SK-N-SH (cell line): Measurements from ENCODE around the gene LXN. TPM values are rescaled to one million over a fixed set of nuclear protein-coding genes. Genes with fewer than 3 reads are reported as not detected.

ENCODE experiments used
- CTCF ChIA-PET: fragments of 300-600, 350-600 bp; formaldehyde crosslinking; extraction: SDS; loops from one replicate; lab custom pipeline; 2021; lab: Yijun Ruan, JAX
- POLR2A ChIA-PET: fragments of 350-600 bp; sonication (Branson Sonifier 250); formaldehyde crosslinking; extraction: SDS; loops from one replicate; lab custom pipeline; 2020; ENCODE audit warnings: antibody characterized with exemption, inconsistent platforms; lab: Yijun Ruan, JAX
- DNase-seq: peaks from one replicate; pipeline ENCODE4 v3.0.0; 2012
- H2AFZ ChIP-seq: fragments of 200-600 bp; sonication (generic); 2 replicates; pipeline ENCODE4 v1.8.1; 2016; ENCODE audit warnings: antibody characterized with exemption, mild to moderate bottlenecking, low read depth
- H3F3A ChIP-seq: fragments of 200-600 bp; sonication (generic); replicated peaks from 2 replicates; pipeline ENCODE3; 2016; ENCODE audit warnings: antibody characterized with exemption, mild to moderate bottlenecking; ENCODE audit not compliant: insufficient read depth
- H3K27ac ChIP-seq, 2 experiments: fragments of 200-500 bp in 1 of 2; fragments of 200-600 bp in 1 of 2; sonication (Bioruptor generic) in 1 of 2; sonication (generic), shearing (Covaris generic) in 1 of 2; 2 replicates each; pipeline versions ENCODE4 v1.5.1 to v1.6.1; 2014 to 2016; ENCODE audit warnings: low read depth in 2 of 2, inconsistent platforms in 1 of 2, low read length in 1 of 2, mild to moderate bottlenecking in 1 of 2, mixed read lengths in 1 of 2
- H3K27me3 ChIP-seq: fragments of 200-600 bp; sonication (generic), shearing (Covaris generic); 2 replicates; pipeline ENCODE4 v1.6.1; 2016; ENCODE audit warnings: mixed run types; ENCODE audit not compliant: insufficient read depth
- H3K36me3 ChIP-seq, 2 experiments: fragments of 200-500 bp in 1 of 2; fragments of 200-600 bp in 1 of 2; sonication (Bioruptor generic) in 1 of 2; sonication (generic) in 1 of 2; replicated peaks in 1 of 2; 2 replicates each; pipeline versions ENCODE3 to v1.5.1; 2014 to 2016; ENCODE audit warnings: low read length in 1 of 2, mild to moderate bottlenecking in 1 of 2; ENCODE audit not compliant: insufficient read depth in 2 of 2, control insufficient read depth in 1 of 2
- H3K4me1 ChIP-seq, 2 experiments: fragments of 200-500 bp in 1 of 2; fragments of 200-600 bp in 1 of 2; sonication (Bioruptor generic) in 1 of 2; sonication (generic), shearing (Covaris generic) in 1 of 2; 2 replicates each; pipeline versions ENCODE4 v1.5.1 to v1.6.1; 2014 to 2016; ENCODE audit warnings: low read depth in 1 of 2, low read length in 1 of 2, mixed run types in 1 of 2; ENCODE audit not compliant: insufficient read depth in 2 of 2, control insufficient read depth in 1 of 2
- H3K4me2 ChIP-seq: fragments of 200-600 bp; sonication (generic), shearing (Covaris generic); 2 replicates; pipeline ENCODE4 v1.6.1; 2017; ENCODE audit warnings: mixed run types
- H3K4me3 ChIP-seq, 2 experiments: fragments of 200-500 bp in 1 of 2; fragments of 200-600 bp in 1 of 2; sonication (Bioruptor generic) in 1 of 2; sonication (generic), shearing (Covaris generic) in 1 of 2; 2 replicates each; pipeline versions ENCODE4 v1.5.1 to v1.8.1; 2014 to 2016; ENCODE audit warnings: low read depth in 2 of 2, inconsistent platforms in 1 of 2, low read length in 1 of 2, mild to moderate bottlenecking in 1 of 2, mixed read lengths in 1 of 2, moderate library complexity in 1 of 2
- H3K79me2 ChIP-seq: fragments of 200-600 bp; sonication (generic); 2 replicates; pipeline ENCODE4 v1.8.1; 2017; ENCODE audit warnings: mild to moderate bottlenecking; ENCODE audit not compliant: insufficient read depth
- H3K9ac ChIP-seq: fragments of 200-600 bp; sonication (generic); 2 replicates; pipeline ENCODE4 v1.6.1; 2017; ENCODE audit warnings: mixed run types
- H3K9me2 ChIP-seq: fragments of 200-600 bp; sonication (generic); 2 replicates; pipeline ENCODE4 v1.6.1; 2017; ENCODE audit warnings: mixed run types
- H3K9me3 ChIP-seq: fragments of 200-600 bp; sonication (generic); 2 replicates; pipeline ENCODE4 v1.6.1; 2017; ENCODE audit warnings: mixed run types, mild to moderate bottlenecking, moderate library complexity
- H4K20me1 ChIP-seq: fragments of 200-600 bp; sonication (generic); 2 replicates; pipeline ENCODE4 v1.6.1; 2017; ENCODE audit warnings: mild to moderate bottlenecking, mixed run types; ENCODE audit not compliant: insufficient read depth
- ELF1 ChIP-seq: IDR thresholded peaks from 2 replicates; pipeline ENCODE4 v1.4.0; 2012
- EP300 ChIP-seq, 2 experiments: IDR thresholded peaks; 2 replicates each; pipeline versions ENCODE4 v1.4.0 to v1.6.1; 2012; ENCODE audit warnings: borderline replicate concordance in 1 of 2, low read depth in 1 of 2, low read length in 1 of 2
- EZH2phosphoT487 ChIP-seq: fragments of 200-600 bp; sonication (generic); IDR thresholded peaks from 2 replicates; pipeline ENCODE4 v1.6.1; 2017; ENCODE audit warnings: low read depth, mixed run types, mild to moderate bottlenecking, antibody characterized with exemption, moderate library complexity, borderline replicate concordance
- FOSL2 ChIP-seq: IDR thresholded peaks from 2 replicates; pipeline ENCODE4 v1.4.0; 2012; ENCODE audit warnings: low read depth, mild to moderate bottlenecking, moderate library complexity, borderline replicate concordance
- FOXJ3 ChIP-seq: sonication (generic); formaldehyde crosslinking; IDR thresholded peaks from 2 replicates; pipeline ENCODE4 v1.5.1; 2020; ENCODE audit warnings: mild to moderate bottlenecking, missing genetic modification reagents
- FOXM1 ChIP-seq: IDR thresholded peaks from 2 replicates; pipeline ENCODE4 v1.4.0; 2012; ENCODE audit warnings: low read depth, mild to moderate bottlenecking
- GABPA ChIP-seq: IDR thresholded peaks from 2 replicates; pipeline ENCODE4 v1.4.0; 2012; ENCODE audit warnings: low read depth, mild to moderate bottlenecking
- GATA2 ChIP-seq: sonication (generic); formaldehyde crosslinking; IDR thresholded peaks from 2 replicates; pipeline ENCODE4 v1.5.0; 2020; ENCODE audit warnings: mild to moderate bottlenecking, missing genetic modification reagents
- MEF2A ChIP-seq: IDR thresholded peaks from 2 replicates; pipeline ENCODE4 v1.4.0; 2012; ENCODE audit warnings: low read depth, borderline replicate concordance
- MXI1 ChIP-seq: IDR thresholded peaks from 2 replicates; pipeline ENCODE4 v1.6.1; 2012; ENCODE audit warnings: mild to moderate bottlenecking, low read depth, low read length, improper control_type of control experiment
- NFIC ChIP-seq: IDR thresholded peaks from 2 replicates; pipeline ENCODE4 v1.4.0; 2012; ENCODE audit warnings: borderline replicate concordance
- NRF1 ChIP-seq: IDR thresholded peaks from 2 replicates; pipeline ENCODE4 v1.6.1; 2012; ENCODE audit warnings: low read depth, mild to moderate bottlenecking, low read length
- RAD21 ChIP-seq: IDR thresholded peaks from 2 replicates; pipeline ENCODE4 v1.6.1; 2012; ENCODE audit warnings: mild to moderate bottlenecking, low read length
- RXRA ChIP-seq: IDR thresholded peaks from 2 replicates; pipeline ENCODE4 v1.4.0; 2012; ENCODE audit warnings: low read depth, mild to moderate bottlenecking, borderline replicate concordance
- SIN3A ChIP-seq: IDR thresholded peaks from 2 replicates; pipeline ENCODE4 v1.6.1; 2012; ENCODE audit warnings: low read depth, mild to moderate bottlenecking, low read length, moderate library complexity, borderline replicate concordance
- SMC3 ChIP-seq: IDR thresholded peaks from 2 replicates; pipeline ENCODE4 v1.6.1; 2012; ENCODE audit warnings: low read depth, low read length, improper control_type of control experiment
- TAF1 ChIP-seq: IDR thresholded peaks from 2 replicates; pipeline ENCODE4 v1.6.1; 2012; ENCODE audit warnings: low read depth, mild to moderate bottlenecking, low read length, moderate library complexity, borderline replicate concordance
- TCF12 ChIP-seq: IDR thresholded peaks from 2 replicates; pipeline ENCODE4 v1.4.0; 2012
- TEAD4 ChIP-seq: IDR thresholded peaks from 2 replicates; pipeline ENCODE4 v1.4.0; 2012; ENCODE audit warnings: mild to moderate bottlenecking, borderline replicate concordance; ENCODE audit not compliant: insufficient read depth
- YY1 ChIP-seq: IDR thresholded peaks from 2 replicates; pipeline ENCODE4 v1.4.0; 2012; ENCODE audit warnings: low read depth, mild to moderate bottlenecking
- WGBS: methylation state at CpG from one replicate; pipeline ENCODE4 v1.1.6; 2017; ENCODE audit warnings: low lambda C conversion rate; 5-methylcytosine and 5-hydroxymethylcytosine counted together
- polyA plus RNA-seq, 3 experiments: library from polyadenylated mRNA; depleted of rRNA; stranded (reverse); fragments of >200 nt; gene quantifications; 2 replicates each; pipeline ENCODE4 v1.2.3, GENCODE V29; 2012
- TF ChIP-seq, protein P1 (sequence below): IDR thresholded peaks from 2 replicates; pipeline ENCODE4; 2012
- TF ChIP-seq, protein P2 (sequence below): IDR thresholded peaks from 2 replicates; pipeline ENCODE4 v1.4.0; 2012; ENCODE audit warnings: low read depth
- TF ChIP-seq, protein P3 (sequence below): fragments of 150-350 bp; IDR thresholded peaks from 2 replicates; pipeline ENCODE4 v1.6.1; 2016; ENCODE audit warnings: mild to moderate bottlenecking, low read depth, low read length
- TF ChIP-seq, protein P4 (sequence below): IDR thresholded peaks from 2 replicates; pipeline ENCODE4 v1.4.0; 2012; ENCODE audit warnings: low read depth, borderline replicate concordance

LXN gene
- polyA plus RNA-seq, 1 of the 3 experiments (the other 2 are of a cell fraction) = not detected

DNA sequence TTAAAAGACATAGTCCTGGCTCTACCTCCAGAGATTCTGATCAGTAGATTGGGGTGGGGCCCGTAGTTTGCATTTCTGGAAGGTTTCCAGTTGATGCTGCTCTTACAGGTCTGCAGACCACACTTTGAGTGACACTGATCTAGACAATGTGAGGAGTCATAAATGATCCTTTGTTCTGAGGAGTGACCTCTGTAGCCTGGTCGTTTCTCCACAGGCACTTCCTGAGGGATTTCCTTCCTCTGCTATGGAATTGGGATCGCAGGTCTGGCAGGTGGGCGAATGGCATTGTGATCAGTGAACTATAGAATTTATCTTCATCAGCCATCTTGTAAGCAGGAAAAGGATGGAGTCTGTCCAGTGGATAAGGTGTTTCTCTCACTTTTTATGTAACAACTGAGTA, 22.7 kb downstream of the LXN start:
- no peak overlapping the region for H3K27ac ChIP-seq
- TF ChIP-seq NRF1 (no peak), NFIC (no peak), TAF1 (no peak), GABPA (no peak), RAD21 (no peak), MXI1 (no peak), TEAD4 (no peak), FOXJ3 (no peak), SIN3A (no peak), MEF2A (no peak)
- TF ChIP-seq, protein P1, sequence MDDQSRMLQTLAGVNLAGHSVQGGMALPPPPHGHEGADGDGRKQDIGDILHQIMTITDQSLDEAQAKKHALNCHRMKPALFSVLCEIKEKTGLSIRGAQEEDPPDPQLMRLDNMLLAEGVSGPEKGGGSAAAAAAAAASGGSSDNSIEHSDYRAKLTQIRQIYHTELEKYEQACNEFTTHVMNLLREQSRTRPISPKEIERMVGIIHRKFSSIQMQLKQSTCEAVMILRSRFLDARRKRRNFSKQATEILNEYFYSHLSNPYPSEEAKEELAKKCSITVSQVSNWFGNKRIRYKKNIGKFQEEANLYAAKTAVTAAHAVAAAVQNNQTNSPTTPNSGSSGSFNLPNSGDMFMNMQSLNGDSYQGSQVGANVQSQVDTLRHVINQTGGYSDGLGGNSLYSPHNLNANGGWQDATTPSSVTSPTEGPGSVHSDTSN = no peak
- TF ChIP-seq, protein P2, sequence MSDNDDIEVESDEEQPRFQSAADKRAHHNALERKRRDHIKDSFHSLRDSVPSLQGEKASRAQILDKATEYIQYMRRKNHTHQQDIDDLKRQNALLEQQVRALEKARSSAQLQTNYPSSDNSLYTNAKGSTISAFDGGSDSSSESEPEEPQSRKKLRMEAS = no peak
- H3K27me3 ChIP-seq = no peaks in the 10 kb centered on the region
- H3K4me3 ChIP-seq = no peak overlapping the region
- WGBS = 63% methylated on average over 4 of the region's 4 CpGs
- H4K20me1 ChIP-seq = no peaks in the 10 kb centered on the region
- H3K9ac ChIP-seq = no peak overlapping the region
- no peak for DNase-seq
- H3K9me3 ChIP-seq = no peaks in the 10 kb centered on the region
- H3K4me2 ChIP-seq = no peak overlapping the region
- ChIA-PET POLR2A (no interaction called here), CTCF (interaction anchor here (3.2 kb wide), 1 partner anchor 10 kb away, joined by 9 read pairs; no protein-coding TSS in a partner anchor)
- H3K36me3 ChIP-seq = peaks cover 69 to 74% of the 10 kb centered on the region in 2 experiments
- no peaks in the 10 kb centered on the region for H3K9me2 ChIP-seq
- H3K79me2 ChIP-seq = peaks cover 49% of the 10 kb centered on the region
- no peak overlapping the region for H2AFZ ChIP-seq
- H3K4me1 ChIP-seq = peaks cover 6 to 12% of the 10 kb centered on the region in 2 experiments; a peak in 3 of 4 replicates
- H3F3A ChIP-seq = peaks cover 9% of the 10 kb centered on the region

DNA sequence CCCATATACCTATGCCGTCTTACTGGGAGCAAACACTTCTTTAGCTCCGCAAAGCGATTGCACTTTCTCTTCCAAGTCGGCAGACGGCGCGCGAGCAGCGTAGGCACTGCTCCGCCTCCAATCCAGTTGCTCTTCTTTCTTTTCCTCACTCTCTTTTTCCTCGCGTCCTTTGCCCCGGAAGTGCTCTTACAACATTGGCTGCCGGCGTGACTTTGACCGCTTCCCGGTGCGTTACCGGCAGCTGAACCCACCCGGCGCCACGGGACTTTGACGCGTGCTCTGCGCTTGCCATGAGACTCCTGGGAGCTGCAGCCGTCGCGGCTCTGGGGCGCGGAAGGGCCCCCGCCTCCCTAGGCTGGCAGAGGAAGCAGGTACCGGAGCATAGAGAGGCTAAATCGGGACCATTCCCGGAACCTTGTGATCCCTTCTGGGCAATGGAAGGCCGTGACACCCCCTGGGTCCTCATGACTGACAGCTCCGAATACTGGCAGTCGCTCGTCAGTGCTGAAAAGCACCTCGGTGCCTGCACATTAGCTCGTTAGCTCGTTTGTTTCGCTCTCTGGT, 28.0 kb downstream of the LXN start, which contains the start of gene GFM1:
Gene GFM1 (plus strand): TSS at position 183 of the 564 bp plus-strand sequence. CDS start 108 bp downstream, at position 291.
- Histone ChIP-seq H3K27ac (peak within 1 kb of the TSS; percentile 83), H3K27me3 (no peaks in the 10 kb centered on the region), H2AFZ (peak within 1 kb of the TSS; percentile 97), H3K36me3 (peaks cover 33 to 37% of the 10 kb centered on the region in 2 experiments), H3F3A (no peaks in the 10 kb centered on the region), H3K4me3 (peak within 1 kb of the TSS; percentile 96 to 98), H3K4me1 (peaks cover 6 to 12% of the 10 kb centered on the region in 2 experiments; a peak in 3 of 4 replicates), H3K4me2 (peak within 1 kb of the TSS; percentile 75), H3K9me2 (no peaks in the 10 kb centered on the region), H3K9me3 (no peaks in the 10 kb centered on the region), H4K20me1 (no peaks in the 10 kb centered on the region), H3K79me2 (peaks cover 48% of the 10 kb centered on the region), H3K9ac (peak within 1 kb of the TSS; percentile 80)
- 1% methylated on average over 32 of the region's 42 CpGs for WGBS
- ChIA-PET CTCF (interaction anchor here (0.6 to 2.6 kb wide), 57 partner anchors 9 to 1904 kb away, joined by 3 to 39 read pairs (median 3); partner anchors contain the start of genes MFSD1, MLF1 and RSRC1), POLR2A (interaction anchor here (0.6 to 1.3 kb wide), 4 partner anchors 74 to 1422 kb away, joined by 3 to 7 read pairs (median 5); partner anchors contain the start of genes MFSD1 and MLF1)
- DNase-seq = peak; percentile 88
- peak; percentile 92 for TF ChIP-seq ELF1
- TF ChIP-seq RXRA = no peak
- TF ChIP-seq GABPA = peak; percentile 97
- TF ChIP-seq EP300 (IDR thresholded peaks at IDR 0.05; ENCODE audit: borderline replicate concordance in 1 of 2, low read depth in 1 of 2, low read length in 1 of 2) = no peak
- TF ChIP-seq SMC3 = peak; percentile 74
- TF ChIP-seq TAF1 = peak; percentile 79; the same call in 1 of the 2 replicates
- no peak for TF ChIP-seq NRF1
- TF ChIP-seq, protein P3, sequence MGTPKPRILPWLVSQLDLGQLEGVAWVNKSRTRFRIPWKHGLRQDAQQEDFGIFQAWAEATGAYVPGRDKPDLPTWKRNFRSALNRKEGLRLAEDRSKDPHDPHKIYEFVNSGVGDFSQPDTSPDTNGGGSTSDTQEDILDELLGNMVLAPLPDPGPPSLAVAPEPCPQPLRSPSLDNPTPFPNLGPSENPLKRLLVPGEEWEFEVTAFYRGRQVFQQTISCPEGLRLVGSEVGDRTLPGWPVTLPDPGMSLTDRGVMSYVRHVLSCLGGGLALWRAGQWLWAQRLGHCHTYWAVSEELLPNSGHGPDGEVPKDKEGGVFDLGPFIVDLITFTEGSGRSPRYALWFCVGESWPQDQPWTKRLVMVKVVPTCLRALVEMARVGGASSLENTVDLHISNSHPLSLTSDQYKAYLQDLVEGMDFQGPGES = no peak
- TF ChIP-seq MXI1 = peak; percentile 99
- peak; percentile 60; the same call in 1 of the 2 replicates for TF ChIP-seq YY1
- TF ChIP-seq MEF2A = no peak
- TF ChIP-seq, protein P4, sequence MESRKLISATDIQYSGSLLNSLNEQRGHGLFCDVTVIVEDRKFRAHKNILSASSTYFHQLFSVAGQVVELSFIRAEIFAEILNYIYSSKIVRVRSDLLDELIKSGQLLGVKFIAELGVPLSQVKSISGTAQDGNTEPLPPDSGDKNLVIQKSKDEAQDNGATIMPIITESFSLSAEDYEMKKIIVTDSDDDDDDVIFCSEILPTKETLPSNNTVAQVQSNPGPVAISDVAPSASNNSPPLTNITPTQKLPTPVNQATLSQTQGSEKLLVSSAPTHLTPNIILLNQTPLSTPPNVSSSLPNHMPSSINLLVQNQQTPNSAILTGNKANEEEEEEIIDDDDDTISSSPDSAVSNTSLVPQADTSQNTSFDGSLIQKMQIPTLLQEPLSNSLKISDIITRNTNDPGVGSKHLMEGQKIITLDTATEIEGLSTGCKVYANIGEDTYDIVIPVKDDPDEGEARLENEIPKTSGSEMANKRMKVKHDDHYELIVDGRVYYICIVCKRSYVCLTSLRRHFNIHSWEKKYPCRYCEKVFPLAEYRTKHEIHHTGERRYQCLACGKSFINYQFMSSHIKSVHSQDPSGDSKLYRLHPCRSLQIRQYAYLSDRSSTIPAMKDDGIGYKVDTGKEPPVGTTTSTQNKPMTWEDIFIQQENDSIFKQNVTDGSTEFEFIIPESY = 0 out of 2 replicates have a peak, but pooled peaks have one; percentile 69
- TF ChIP-seq TCF12 = peak; percentile 37; the same call in 1 of the 2 replicates
- TF ChIP-seq EZH2phosphoT487 = no peak
- no peak for TF ChIP-seq FOXM1
- no peak for TF ChIP-seq GATA2 (CRISPR knock-in tag)
- no peak for TF ChIP-seq FOSL2
